Suprapubic skin (tissue), 4 donors: Measurements from ENCODE around the gene SVIL. TPM values are rescaled to one million over a fixed set of nuclear protein-coding genes. Genes with fewer than 3 reads are reported as not detected.
"Not testable (repeated sequence)": the region's sequence is repeated elsewhere in the genome, so short reads cannot be mapped to it uniquely, and the experiment has no call there.

Experiments
- DNase-seq, 2 donors: peaks; one replicate each; pipeline ENCODE4 v3.0.0-alpha.2; 2019; ENCODE audit warnings: low spot score in 2 of 2
- H3K27ac ChIP-seq: fragments of 200-600 bp; sonication (generic); one replicate; pipeline ENCODE4 v1.5.1; 2019
- H3K27me3 ChIP-seq: fragments of 200-600 bp; sonication (generic); one replicate; pipeline ENCODE4 v1.5.1; 2019
- H3K36me3 ChIP-seq: fragments of 200-600 bp; sonication (generic); one replicate; pipeline ENCODE4 v1.5.1; 2019
- H3K4me1 ChIP-seq: fragments of 200-600 bp; sonication (generic); one replicate; pipeline ENCODE4 v1.5.1; 2019
- H3K4me3 ChIP-seq: fragments of 200-600 bp; sonication (generic); one replicate; pipeline ENCODE4 v1.5.1; 2019; ENCODE audit warnings: mild to moderate bottlenecking
- H3K9me3 ChIP-seq: fragments of 200-600 bp; sonication (generic); one replicate; pipeline ENCODE4 v1.5.1; 2019
- CTCF ChIP-seq, 2 donors: fragments of 200-600 bp in 1 of 2; fragments of 450-650 bp in 1 of 2; sonication (generic) in 1 of 2; IDR thresholded peaks; one replicate each; pipeline ENCODE4 v1.5.1; 2016 to 2019; ENCODE audit warnings: antibody characterized with exemption in 2 of 2, mild to moderate bottlenecking in 1 of 2, moderate library complexity in 1 of 2
- EP300 ChIP-seq: sonication (generic); formaldehyde crosslinking; IDR thresholded peaks from one replicate; pipeline ENCODE4 v1.6.1; 2017; ENCODE audit warnings: antibody characterized with exemption
- POLR2A ChIP-seq, 2 donors: fragments of 450-650 bp; IDR thresholded peaks; one replicate each; pipeline ENCODE4 v1.6.1; 2017; ENCODE audit warnings: antibody characterized with exemption in 2 of 2, mild to moderate bottlenecking in 2 of 2, moderate library complexity in 2 of 2
- POLR2AphosphoS5 ChIP-seq, 3 donors: sonication (generic); formaldehyde crosslinking; IDR thresholded peaks; one replicate each; pipeline ENCODE4 v1.6.1; 2017; ENCODE audit warnings: antibody characterized with exemption in 3 of 3
- WGBS: methylation state at CpG from one replicate; pipeline ENCODE4 v1.1.5; 2018; 5-methylcytosine and 5-hydroxymethylcytosine counted together
- total RNA-seq, 4 donors: library from RNA; depleted of rRNA; stranded (reverse); fragments of >200 nt; gene quantifications; one replicate each; pipeline ENCODE4 v1.1.0, GENCODE V29; 2016

Gene SVIL
- total RNA-seq, 4 donors from 2014 or later: 52.9 to 129 (median 72.1) TPM

DNA sequence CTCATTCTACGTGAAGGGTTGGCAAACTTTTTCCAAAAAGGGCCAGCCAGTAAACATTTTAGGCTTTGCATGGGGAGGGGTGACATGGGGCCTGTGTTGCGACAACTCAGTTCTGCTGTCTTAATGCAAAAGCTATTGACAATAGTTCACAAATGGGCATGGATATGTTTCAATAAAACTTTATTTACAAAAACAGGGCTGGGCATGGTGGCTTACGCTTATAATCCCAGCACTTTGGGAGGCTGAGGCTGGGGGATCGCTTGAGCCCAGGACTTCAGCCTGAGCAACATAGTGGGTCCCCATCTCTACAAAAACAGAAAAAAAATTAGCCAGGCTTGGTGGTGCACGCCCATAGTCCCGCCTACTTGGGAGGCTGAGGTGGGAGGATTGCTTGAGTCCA lies 141.1 kb downstream of the SVIL start:
- H3K4me3 ChIP-seq: no peak overlapping the region
- DNase-seq: no peak
- no peak for TF ChIP-seq CTCF (IDR thresholded peaks at IDR 0.05)
- TF ChIP-seq POLR2AphosphoS5 (IDR thresholded peaks at IDR 0.05): no peak
- no peak for TF ChIP-seq EP300
- no peak for TF ChIP-seq POLR2A (IDR thresholded peaks at IDR 0.05)
- no peaks in the 10 kb centered on the region for H3K9me3 ChIP-seq
- WGBS: 88% methylated on average over 6 of the region's 6 CpGs
- no peak overlapping the region for H3K27ac ChIP-seq
- no peaks in the 10 kb centered on the region for H3K4me1 ChIP-seq
- H3K27me3 ChIP-seq: no peaks in the 10 kb centered on the region
- peaks cover 76% of the 10 kb centered on the region for H3K36me3 ChIP-seq

- Histone ChIP-seq H3K27ac (no peak overlapping the region), H3K4me1 (no peaks in the 10 kb centered on the region), H3K27me3 (no peaks in the 10 kb centered on the region), H3K36me3 (peaks cover 78% of the 10 kb centered on the region), H3K9me3 (no peaks in the 10 kb centered on the region), H3K4me3 (no peak overlapping the region)
- DNase-seq: no peak
- WGBS: 92% methylated on average over 11 of the region's 11 CpGs
- no peak for TF ChIP-seq POLR2A (IDR thresholded peaks at IDR 0.05)
- no peak for TF ChIP-seq CTCF (IDR thresholded peaks at IDR 0.05)
- TF ChIP-seq POLR2AphosphoS5 (IDR thresholded peaks at IDR 0.05): no peak
These were observed 142.0 kb downstream of the SVIL start for GRCh38 chr10:29492774-29493173.

DNA sequence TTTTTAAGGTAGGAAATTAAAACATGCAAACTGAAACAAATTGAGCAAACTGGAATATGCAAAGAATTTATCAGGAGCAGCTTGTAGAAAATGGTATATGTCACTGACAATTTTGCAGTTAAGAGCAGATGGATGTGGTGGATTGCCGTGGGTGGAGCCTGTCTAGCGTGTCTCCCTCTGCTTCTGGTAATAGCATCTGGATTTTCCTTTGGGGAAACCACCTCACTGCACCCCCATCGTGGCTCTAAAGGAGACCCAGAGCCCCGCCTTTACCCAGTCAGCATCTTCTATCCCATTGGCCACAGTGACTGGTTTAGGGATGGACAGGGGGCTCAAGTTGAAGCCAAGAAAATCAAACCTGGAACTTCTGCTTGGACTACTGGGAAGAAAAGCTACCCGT lies 142.9 kb downstream of the SVIL start:
- Histone ChIP-seq H3K4me1 (no peaks in the 10 kb centered on the region), H3K4me3 (no peak overlapping the region), H3K27ac (no peak overlapping the region), H3K27me3 (no peaks in the 10 kb centered on the region), H3K9me3 (no peaks in the 10 kb centered on the region), H3K36me3 (peaks cover 77% of the 10 kb centered on the region)
- no peak for DNase-seq
- WGBS: 81% methylated on average over 5 of the region's 5 CpGs
- TF ChIP-seq POLR2A (IDR thresholded peaks at IDR 0.05): no peak
- no peak for TF ChIP-seq EP300
- no peak for TF ChIP-seq POLR2AphosphoS5 (IDR thresholded peaks at IDR 0.05)
- no peak for TF ChIP-seq CTCF (IDR thresholded peaks at IDR 0.05)

DNA sequence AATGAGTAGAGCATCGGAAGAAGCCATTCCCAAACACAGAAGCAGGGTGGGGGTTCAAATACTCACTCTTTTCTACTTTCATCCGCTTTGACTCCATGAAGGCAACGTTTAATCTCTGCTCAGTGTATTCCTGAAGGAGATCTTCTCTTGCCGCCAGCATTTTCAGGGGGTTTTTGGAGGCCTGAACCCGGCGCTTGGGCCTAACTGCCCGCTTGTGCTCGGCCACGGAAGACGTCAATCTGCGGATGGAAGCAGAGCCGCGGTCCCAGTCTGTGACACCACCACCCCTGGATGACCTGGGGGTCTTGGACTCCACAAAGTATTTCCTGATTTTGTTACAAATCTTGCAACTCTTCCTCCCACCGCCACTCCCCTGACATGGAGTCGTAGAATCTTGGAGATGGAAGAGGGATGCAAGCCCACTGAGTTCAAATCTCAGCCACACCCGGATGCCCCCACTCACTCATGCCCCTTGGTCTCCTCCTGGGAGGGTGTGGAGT lies 143.9 kb downstream of the SVIL start:
- not testable (repeated sequence) for H3K4me1 ChIP-seq, DNase-seq, H3K9me3 ChIP-seq, H3K27me3 ChIP-seq, H3K27ac ChIP-seq, H3K4me3 ChIP-seq
- WGBS: 95% methylated on average over 16 of the region's 16 CpGs
- peaks cover 88% of the 10 kb centered on the region for H3K36me3 ChIP-seq

DNA sequence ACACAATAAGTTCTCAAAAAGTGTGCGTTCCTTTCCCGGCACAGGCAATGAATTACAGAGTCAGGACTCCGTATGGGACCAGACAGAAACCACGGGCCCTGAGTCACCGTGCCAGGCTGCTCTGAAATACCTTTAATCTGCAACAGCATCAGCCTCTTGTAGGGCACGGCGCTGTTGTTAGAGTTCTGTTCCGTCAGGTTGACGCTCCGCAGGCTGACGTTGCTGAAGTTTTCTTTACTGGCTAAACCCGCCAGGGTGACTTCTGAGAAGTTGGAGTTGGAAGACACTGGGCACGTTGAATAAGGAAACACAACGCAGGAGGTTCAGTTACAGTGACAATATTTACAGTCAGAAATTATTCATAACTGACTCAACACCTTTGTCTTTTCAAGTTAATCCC lies 146.3 kb downstream of the SVIL start:
- H3K27me3 ChIP-seq, DNase-seq, H3K4me1 ChIP-seq, H3K9me3 ChIP-seq, H3K4me3 ChIP-seq, H3K27ac ChIP-seq: not testable (repeated sequence)
- WGBS: 95% methylated on average over 12 of the region's 14 CpGs
- H3K36me3 ChIP-seq: peaks cover 90% of the 10 kb centered on the region

DNA sequence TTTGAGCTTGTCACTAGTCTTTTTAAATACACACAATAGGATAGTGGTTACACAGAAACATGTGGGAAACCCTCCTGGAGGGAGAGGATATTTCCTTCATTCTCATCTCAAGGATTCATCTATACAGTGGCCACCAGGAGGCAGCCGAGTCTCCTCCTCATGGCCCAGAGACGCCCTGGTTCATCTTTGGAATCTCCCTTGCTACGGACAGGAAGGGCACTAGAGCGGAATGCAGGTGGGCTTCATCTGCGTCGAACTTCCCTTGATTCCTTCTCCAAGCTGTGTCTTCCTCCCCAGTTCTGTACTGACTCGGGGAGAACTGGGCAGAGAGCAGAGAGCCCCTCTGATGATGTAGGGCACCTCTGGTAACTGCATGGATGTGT lies 146.9 kb downstream of the SVIL start:
- not testable (repeated sequence) for H3K4me3 ChIP-seq, DNase-seq, H3K27me3 ChIP-seq, H3K4me1 ChIP-seq, H3K27ac ChIP-seq, H3K9me3 ChIP-seq
- H3K36me3 ChIP-seq: peaks cover 90% of the 10 kb centered on the region
- 89% methylated on average over 7 of the region's 7 CpGs for WGBS

- H3K36me3 ChIP-seq: peaks cover 90% of the 10 kb centered on the region
- not testable (repeated sequence) for DNase-seq, H3K4me3 ChIP-seq
These were observed 147.5 kb downstream of the SVIL start for GRCh38 chr10:29487032-29487883.

More at GRCh38 chr10:29487032-29487883, 147.5 kb downstream of the SVIL start:
- not testable (repeated sequence) for H3K4me1 ChIP-seq, H3K9me3 ChIP-seq, H3K27me3 ChIP-seq, H3K27ac ChIP-seq
- 82% methylated on average over 19 of the region's 21 CpGs for WGBS
